Heart left ventricle (tissue), 16 donors: ENCODE data around the gene PANK1. TPM values are rescaled to one million over a fixed set of nuclear protein-coding genes. Genes with fewer than 3 reads are reported as not detected.

ENCODE experiments used
- ATAC-seq, 4 donors: fragments of 200-7000 bp; cut with Tn5 transposase; one replicate each; pipeline ENCODE4 v1.9.1; 2020 to 2022; ENCODE audit warnings: moderate library complexity in 4 of 4, mild to moderate bottlenecking in 3 of 4, moderate number of reproducible peaks in 1 of 4
- DNase-seq, 5 donors: peaks; one replicate each; pipeline ENCODE4 v3.0.0-alpha.2; 2020
- H3K27ac ChIP-seq, 12 donors: fragments of 200-600 bp; sonication (generic) in 4 of 12; one replicate each; pipeline versions ENCODE4 v1.5.0 to v1.8.0; 2016 to 2022; ENCODE audit warnings: mild to moderate bottlenecking in 2 of 12
- H3K27me3 ChIP-seq, 9 donors: fragments of 200-600 bp; sonication (generic) in 2 of 9; one replicate each; pipeline versions ENCODE4 v1.5.1 to v1.8.0; 2016 to 2022; ENCODE audit warnings: mild to moderate bottlenecking in 3 of 9
- H3K36me3 ChIP-seq, 9 donors: fragments of 200-600 bp; sonication (generic) in 2 of 9; one replicate each; pipeline versions ENCODE4 v1.5.0 to v1.8.0; 2018 to 2022; ENCODE audit warnings: mild to moderate bottlenecking in 2 of 9
- H3K4me1 ChIP-seq, 12 donors: fragments of 200-600 bp; sonication (generic) in 4 of 12; one replicate each; pipeline versions ENCODE4 v1.5.0 to v1.8.0; 2016 to 2022; ENCODE audit warnings: mild to moderate bottlenecking in 3 of 12
- H3K4me3 ChIP-seq, 12 donors: fragments of 200-600 bp; sonication (generic) in 4 of 12; one replicate each; pipeline versions ENCODE4 v1.5.0 to v1.8.0; 2017 to 2022; ENCODE audit warnings: mild to moderate bottlenecking in 9 of 12, moderate library complexity in 4 of 12
- H3K9me3 ChIP-seq, 12 donors: fragments of 200-600 bp; sonication (generic) in 4 of 12; one replicate each; pipeline versions ENCODE4 v1.5.0 to v1.8.0; 2016 to 2022; ENCODE audit warnings: mild to moderate bottlenecking in 1 of 12
- CTCF ChIP-seq, 12 donors: fragments of 200-600 bp; sonication (generic) in 4 of 12; IDR thresholded peaks; one replicate each; pipeline versions ENCODE4 v1.5.0 to v1.8.0; 2018 to 2022; ENCODE audit warnings: antibody characterized with exemption in 12 of 12, mild to moderate bottlenecking in 5 of 12
- POLR2A ChIP-seq, 2 donors: fragments of 450-650 bp; IDR thresholded peaks; one replicate each; pipeline ENCODE4 v1.6.1; 2017; ENCODE audit warnings: antibody characterized with exemption in 2 of 2, mild to moderate bottlenecking in 2 of 2, moderate library complexity in 2 of 2
- WGBS, 4 donors: extraction: QIAGEN DNeasy Blood & Tissue Kit in 2 of 4; methylation state at CpG; one replicate each; pipeline versions ENCODE4 v1.1.5 to v1.1.7; 2013 to 2018; 5-methylcytosine and 5-hydroxymethylcytosine counted together
- intact Hi-C, 10 donors: fragments of 100-400 bp; cut with DNase I; formaldehyde crosslinking; loops; one replicate each; pipeline versions ENCODE4 v1.11.1 to v1.14.2; 2022
- polyA plus RNA-seq, 2 donors: library from polyadenylated mRNA; stranded (reverse); fragments of 200-250 nt; gene quantifications; one replicate each; pipeline ENCODE4 v1.2.3, GENCODE V29; 2013
- total RNA-seq, 9 donors: library from RNA; depleted of rRNA in 2 of 9; stranded (reverse); fragments of >200 nt in 2 of 9; fragmentation: NEBNext Ultra II Directional in 3 of 9; extraction: Animal tissue kit (Norgen Biotek cat#: 25700) in 3 of 9; gene quantifications; one replicate each; pipeline versions ENCODE4 v1.1.0 to v1.2.4, GENCODE V29; 2016 to 2023
- donor health status: ischemic (EF 13 %, LVEDD 7.1; RV severe dilation, severe dysfunction).
- donor health status: healthy with polysubstance abuse.
- donor health status: DM: no; HTN: yes; CAD: no.
- donor health status: DM: no; HTN: no; CAD: no.
- donor health status: ischemic (EF 25% LVEDD 6.9; RV normal size, moderate dysfunction).
- donor health status: ischemic (EF 25% LVEDD 5.7; RV mildly dilated, moderate dysfunction).
- donor health status: healthy.
- donor health status: DM: yes; HTN: yes; CAD: no.
- donor health status: ischemic (EF 35%, LVEDD 5.7; RV mildly dilated, moderate dysfunction).
- donor health status: nonischemic (EF 11% LVEDD 7.7; RV severe dilation, severe dysfunction).
- donor health status: DM: yes; HTN: yes; CAD: no.
- donor health status: PGD.
- donor health status: ischemic (EF 29% LVEDD 5.4; RV normal size, mild dysfunction).
- donor health status: nonischemic (EF 23%, LVEDD 6.1; RV moderate dilation, normal function).

The PANK1 gene
- total and polyA plus RNA-seq, 11 donors, result 3.6 to 24.7 (median 17.4) TPM

GRCh38 chr10:89537364-89537763 lies 107.7 kb downstream of the PANK1 start:
- DNase-seq (no peak), ATAC-seq (no peak)
- Histone ChIP-seq H3K36me3 (no peaks in the 10 kb centered on the region), H3K4me3 (no peak overlapping the region), H3K27me3 (peaks cover 0 to 50% (median 0%) of the 10 kb centered on the region in 9 donors), H3K27ac (no peak overlapping the region), H3K4me1 (peaks cover 0 to 13% (median 0%) of the 10 kb centered on the region in 12 donors), H3K9me3 (no peaks in the 10 kb centered on the region)
- WGBS, 4 donors, result 82 to 89% (median 86%) methylated on average over 1 of the region's 1 CpG
- intact Hi-C loops, result loop anchor here in 1 of 10 donors (5.0 kb wide), 1 partner anchor 55 kb away; no protein-coding TSS in a partner anchor
- no peak for TF ChIP-seq POLR2A (IDR thresholded peaks at IDR 0.05)
- TF ChIP-seq CTCF (IDR thresholded peaks at IDR 0.05), result no peak

DNA sequence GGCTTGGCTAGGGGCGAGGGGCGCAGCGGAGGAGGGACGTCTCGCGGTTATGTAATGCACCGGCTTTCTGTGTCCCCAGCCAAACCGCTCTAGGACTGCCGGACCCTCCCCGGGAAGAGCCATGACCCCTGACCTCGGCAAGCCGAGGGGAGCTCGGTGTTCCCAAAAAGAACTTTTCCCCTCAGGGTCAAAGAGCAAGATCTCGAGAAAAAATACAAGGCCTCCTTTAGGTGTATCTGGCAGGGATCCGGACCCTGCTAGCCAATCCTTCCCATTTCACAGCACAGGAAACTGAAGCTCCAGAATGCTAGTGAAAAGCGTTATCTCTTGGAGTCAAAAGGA lies 109.1 kb downstream of the PANK1 start:
- Histone ChIP-seq H3K4me1 (peaks cover 0 to 13% (median 0%) of the 10 kb centered on the region in 12 donors), H3K4me3 (peak overlapping the region; percentile 30 to 79 (median 60)), H3K27ac (peak overlapping the region in 11 of 12 donors; percentile 41 to 82 (median 75)), H3K36me3 (no peaks in the 10 kb centered on the region), H3K27me3 (peaks cover 0 to 60% (median 0%) of the 10 kb centered on the region in 9 donors), H3K9me3 (no peaks in the 10 kb centered on the region)
- DNase-seq (peak in 1 of 5 donors; percentile 48), ATAC-seq (peak in 1 of 4 donors; percentile 6)
- intact Hi-C loops, result loop anchor here in 1 of 10 donors (5.0 kb wide), 1 partner anchor 54 kb away; no protein-coding TSS in a partner anchor
- 13 to 31% (median 18%) methylated on average over 8 to 16 of the region's 16 CpGs for WGBS, 4 donors
- TF ChIP-seq POLR2A (IDR thresholded peaks at IDR 0.05) (no peak), CTCF (IDR thresholded peaks at IDR 0.05) (no peak)

GRCh38 chr10:89535171-89536012 lies 109.7 kb downstream of the PANK1 start, which contains the start of gene SLC16A12:
SLC16A12 (minus strand) TSS chr10:89535594; CDS start chr10:89462578, 73,016 bp downstream.
- Histone ChIP-seq H3K4me3 (peak within 1 kb of the TSS; percentile 30 to 79 (median 60)), H3K9me3 (no peaks in the 10 kb centered on the region), H3K27me3 (peaks cover 0 to 65% (median 0%) of the 10 kb centered on the region in 9 donors), H3K36me3 (no peaks in the 10 kb centered on the region), H3K4me1 (peaks cover 0 to 13% (median 0%) of the 10 kb centered on the region in 12 donors), H3K27ac (peak within 1 kb of the TSS in 11 of 12 donors; percentile 41 to 82 (median 75))
- ATAC-seq, result peak; percentile 28 to 86 (median 74)
- peak in 4 of 5 donors; percentile 36 to 47 (median 40) for DNase-seq
- TF ChIP-seq POLR2A (IDR thresholded peaks at IDR 0.05) (peak in 1 of 2 donors; percentile 13), CTCF (IDR thresholded peaks at IDR 0.05) (peak in 4 of 12 donors; percentile 5 to 26 (median 20))
- 1 to 2% (median 2%) methylated on average over 13 to 87 of the region's 87 CpGs for WGBS, 4 donors
- intact Hi-C loops, result loop anchor here in 1 of 10 donors (5.0 kb wide), 1 partner anchor 53 kb away; no protein-coding TSS in a partner anchor

GRCh38 chr10:89534826-89535166 lies 110.2 kb downstream of the PANK1 start:
- DNase-seq (no peak), ATAC-seq (no peak)
- intact Hi-C loops, result loop anchor here in 1 of 10 donors (5.0 kb wide), 1 partner anchor 52 kb away; no protein-coding TSS in a partner anchor
- TF ChIP-seq POLR2A (IDR thresholded peaks at IDR 0.05) (no peak), CTCF (IDR thresholded peaks at IDR 0.05) (no peak)
- 29 to 41% (median 31%) methylated on average over 8 of the region's 8 CpGs for WGBS, 4 donors
- no peaks in the 10 kb centered on the region for H3K36me3 ChIP-seq
- peak overlapping the region in 9 of 12 donors; percentile 41 to 82 (median 77) for H3K27ac ChIP-seq
- peak overlapping the region in 11 of 12 donors; percentile 30 to 79 (median 60) for H3K4me3 ChIP-seq
- peaks cover 0 to 65% (median 0%) of the 10 kb centered on the region in 9 donors for H3K27me3 ChIP-seq
- no peaks in the 10 kb centered on the region for H3K9me3 ChIP-seq
- H3K4me1 ChIP-seq, result peaks cover 0 to 13% (median 0%) of the 10 kb centered on the region in 12 donors
